C4-2B (cell line): ENCODE results near the gene FAM193A.
"Not testable (repeated sequence)": the region's sequence is repeated elsewhere in the genome, so short reads cannot be mapped to it uniquely, and the experiment has no call there.

Experiments used
- H3K27ac ChIP-seq: fragments of 450-650 bp; 2 replicates; pipeline ENCODE4 v1.5.1; 2017
- CTCF ChIP-seq: fragments of 450-650 bp; conservative IDR thresholded peaks from 2 replicates; pipeline ENCODE4 v1.5.1; 2017; ENCODE audit warnings: mild to moderate bottlenecking
- ZFX ChIP-seq: fragments of 450-650 bp; IDR thresholded peaks from 2 replicates; pipeline ENCODE4 v1.6.1; 2017

FAM193A gene

DNA sequence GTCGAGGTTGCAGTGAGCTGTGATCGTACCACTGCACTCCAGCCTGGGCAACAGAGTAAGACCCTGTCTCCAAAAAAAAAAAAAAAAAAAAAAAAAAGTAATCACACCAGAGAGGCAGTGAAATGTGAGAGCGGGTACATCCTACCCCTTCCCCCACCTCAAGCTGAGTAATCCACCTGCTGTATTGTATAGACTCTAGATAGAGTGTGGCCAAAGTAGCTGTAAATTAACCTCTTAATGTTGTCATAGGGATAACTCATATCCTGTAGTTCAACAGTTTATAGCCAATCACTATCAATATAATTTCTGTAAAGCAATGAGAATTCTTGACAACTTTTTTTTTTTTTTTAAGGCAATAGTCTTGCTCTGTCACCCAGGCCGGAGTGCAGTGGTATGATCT is 188.9 kb downstream of the FAM193A start:
- H3K27ac ChIP-seq = no peak overlapping the region
- TF ChIP-seq ZFX = no peak
- no peak for TF ChIP-seq CTCF

DNA sequence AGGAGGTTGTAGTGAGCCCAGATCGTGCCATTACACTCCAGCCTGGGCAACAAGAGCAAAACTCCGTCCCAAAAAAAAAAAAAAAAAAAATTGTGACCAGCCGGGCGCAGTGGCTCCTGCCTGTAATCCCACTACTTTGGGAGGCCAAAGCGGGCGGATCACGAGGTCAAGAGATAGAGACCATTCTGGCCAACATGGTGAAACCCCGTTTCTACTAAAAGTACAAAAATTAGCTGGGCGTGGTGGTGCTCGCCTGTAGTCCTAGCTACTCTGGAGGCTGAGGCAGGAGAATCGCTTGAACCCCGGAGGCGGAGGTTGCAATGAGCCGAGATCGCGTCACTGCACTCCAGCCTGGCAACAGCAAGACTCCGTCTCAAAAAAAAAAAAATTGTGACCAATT is 190.4 kb downstream of the FAM193A start:
- not testable (repeated sequence) for H3K27ac ChIP-seq

- H3K27ac ChIP-seq = no peak overlapping the region
- TF ChIP-seq ZFX = no peak
- no peak for TF ChIP-seq CTCF
These were observed 191.8 kb downstream of the FAM193A start for GRCh38 chr4:2728221-2728620.

- no peak overlapping the region for H3K27ac ChIP-seq
- TF ChIP-seq CTCF = no peak
- no peak for TF ChIP-seq ZFX
These were observed 192.5 kb downstream of the FAM193A start for GRCh38 chr4:2728806-2729532.

GRCh38 chr4:2729533-2729875 is 193.1 kb downstream of the FAM193A start:
- no peak for TF ChIP-seq ZFX
- TF ChIP-seq CTCF = no peak
- H3K27ac ChIP-seq = no peak overlapping the region

DNA sequence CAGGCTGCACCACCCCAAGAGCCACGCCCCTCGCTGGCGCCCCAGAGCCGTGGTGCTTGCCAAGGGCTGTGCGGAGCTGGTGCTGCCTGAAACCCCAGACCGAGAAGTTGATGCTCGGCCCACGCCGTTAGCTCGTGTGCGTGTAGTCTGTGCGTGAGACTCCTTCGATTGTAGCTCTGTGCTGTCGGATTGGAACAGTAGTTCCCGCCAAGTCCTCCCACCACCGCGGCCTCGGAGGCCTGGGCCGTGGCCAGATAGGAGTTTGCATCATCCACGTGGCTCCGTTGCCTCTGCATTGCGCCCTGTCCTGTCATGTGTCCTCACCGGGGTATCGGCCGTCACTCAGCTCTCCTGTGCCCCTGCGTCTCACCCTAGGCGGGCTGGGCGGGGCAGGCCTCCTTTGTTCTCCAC is 195.5 kb downstream of the FAM193A start:
- no peak for TF ChIP-seq ZFX
- TF ChIP-seq CTCF = no peak
- H3K27ac ChIP-seq = no peak overlapping the region

GRCh38 chr4:2732526-2732925 is 196.1 kb downstream of the FAM193A start:
- TF ChIP-seq CTCF = no peak
- no peak for TF ChIP-seq ZFX
- H3K27ac ChIP-seq = no peak overlapping the region
